HG03521 (cell line): ENCODE measurements around the gene SDSL.

Experiments used
- ATAC-seq: cut with Tn5 transposase; IDR thresholded peaks from one replicate; pipeline ENCODE4 v1.9.1; 2021; ENCODE audit warnings: mild to moderate bottlenecking, moderate library complexity; ENCODE audit not compliant: unreplicated experiment

The SDSL gene

DNA sequence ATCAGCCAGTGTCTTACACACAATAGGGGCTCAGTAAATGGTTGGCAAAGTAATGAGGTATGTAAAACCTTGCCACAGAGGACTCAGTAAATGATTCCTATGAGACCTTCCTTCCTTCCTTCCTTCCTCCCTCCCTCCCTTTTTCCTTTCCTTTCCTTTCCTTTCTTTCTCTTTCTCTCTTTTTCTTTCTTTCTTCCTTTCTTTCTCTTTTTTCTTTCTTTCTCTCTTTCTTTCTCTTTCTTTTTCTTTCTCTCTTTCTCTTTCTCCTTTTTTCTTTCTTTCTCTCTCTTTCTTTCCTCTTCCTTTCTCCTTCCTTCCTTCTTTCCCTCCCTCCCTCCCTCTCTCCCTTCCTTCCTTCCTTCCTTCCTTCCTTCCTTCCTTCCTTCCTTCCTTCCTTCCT, 26.0 kb upstream of the SDSL start:
- ATAC-seq = no peak

DNA sequence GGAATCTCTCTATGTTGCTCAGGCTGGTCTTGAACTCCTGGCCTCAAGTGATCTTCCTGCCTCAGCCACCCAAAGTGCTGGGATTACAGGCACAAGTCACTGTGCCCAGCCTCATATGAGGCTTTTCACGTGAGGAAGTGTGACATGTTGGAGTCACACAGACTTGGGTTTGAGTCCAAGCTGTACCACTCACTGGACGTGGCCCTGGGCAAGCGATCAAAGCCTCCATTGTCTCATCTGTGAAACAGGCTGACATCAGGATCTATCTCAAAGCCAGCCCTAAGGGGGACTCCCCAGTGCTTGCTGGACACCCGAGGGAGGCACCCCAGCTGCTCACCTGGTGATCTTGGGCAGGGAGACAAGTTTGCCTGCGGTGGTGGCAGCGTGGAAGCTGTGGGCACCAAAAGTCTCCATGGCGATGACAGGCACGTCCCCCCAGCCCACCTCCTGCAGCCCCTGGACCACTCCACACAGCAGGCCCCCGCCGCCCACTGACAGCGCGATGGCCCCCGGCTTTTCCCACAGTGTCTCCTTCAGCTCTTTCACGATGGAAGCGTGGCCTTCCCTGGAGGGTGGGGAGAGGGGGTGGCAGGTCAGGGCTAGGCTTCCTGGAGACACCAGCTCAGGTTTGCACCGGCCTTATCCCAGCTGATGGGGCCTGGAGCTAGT, 25.2 kb upstream of the SDSL start:
- ATAC-seq = no peak

DNA sequence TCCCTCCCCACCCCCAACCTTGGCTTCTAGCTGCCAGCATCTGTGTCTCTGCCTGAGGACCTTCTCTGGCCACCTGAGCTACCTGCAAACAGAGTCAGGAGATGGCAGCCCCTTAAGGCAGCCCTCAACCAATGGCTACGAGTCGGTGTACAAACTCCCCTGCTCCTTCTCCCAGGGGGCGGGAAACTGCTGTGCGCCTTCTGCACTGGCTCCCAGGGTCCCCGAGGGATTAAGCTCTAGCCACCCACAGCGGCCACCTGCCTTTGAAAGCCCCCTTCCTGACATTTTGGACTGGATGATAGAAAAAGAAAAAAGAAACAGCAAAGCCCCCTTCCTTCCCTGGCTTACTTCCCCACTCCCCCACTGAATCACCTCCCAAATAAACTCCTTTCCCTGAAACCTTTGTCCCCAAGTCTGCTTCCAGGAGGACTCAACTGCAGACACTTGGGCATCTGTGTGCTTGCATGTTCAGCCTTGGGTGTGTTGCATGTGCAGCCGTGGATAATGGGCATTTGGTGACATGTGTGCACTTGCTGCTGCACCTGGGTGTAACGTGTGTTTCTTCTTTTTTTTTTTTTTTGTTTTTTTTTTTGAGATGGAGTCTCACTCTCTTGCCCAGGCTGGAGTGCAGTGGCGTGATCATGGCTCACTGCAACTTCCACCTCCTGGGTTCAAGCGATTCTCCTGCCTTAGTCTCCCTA, 24.5 kb upstream of the SDSL start:
- no peak for ATAC-seq

DNA sequence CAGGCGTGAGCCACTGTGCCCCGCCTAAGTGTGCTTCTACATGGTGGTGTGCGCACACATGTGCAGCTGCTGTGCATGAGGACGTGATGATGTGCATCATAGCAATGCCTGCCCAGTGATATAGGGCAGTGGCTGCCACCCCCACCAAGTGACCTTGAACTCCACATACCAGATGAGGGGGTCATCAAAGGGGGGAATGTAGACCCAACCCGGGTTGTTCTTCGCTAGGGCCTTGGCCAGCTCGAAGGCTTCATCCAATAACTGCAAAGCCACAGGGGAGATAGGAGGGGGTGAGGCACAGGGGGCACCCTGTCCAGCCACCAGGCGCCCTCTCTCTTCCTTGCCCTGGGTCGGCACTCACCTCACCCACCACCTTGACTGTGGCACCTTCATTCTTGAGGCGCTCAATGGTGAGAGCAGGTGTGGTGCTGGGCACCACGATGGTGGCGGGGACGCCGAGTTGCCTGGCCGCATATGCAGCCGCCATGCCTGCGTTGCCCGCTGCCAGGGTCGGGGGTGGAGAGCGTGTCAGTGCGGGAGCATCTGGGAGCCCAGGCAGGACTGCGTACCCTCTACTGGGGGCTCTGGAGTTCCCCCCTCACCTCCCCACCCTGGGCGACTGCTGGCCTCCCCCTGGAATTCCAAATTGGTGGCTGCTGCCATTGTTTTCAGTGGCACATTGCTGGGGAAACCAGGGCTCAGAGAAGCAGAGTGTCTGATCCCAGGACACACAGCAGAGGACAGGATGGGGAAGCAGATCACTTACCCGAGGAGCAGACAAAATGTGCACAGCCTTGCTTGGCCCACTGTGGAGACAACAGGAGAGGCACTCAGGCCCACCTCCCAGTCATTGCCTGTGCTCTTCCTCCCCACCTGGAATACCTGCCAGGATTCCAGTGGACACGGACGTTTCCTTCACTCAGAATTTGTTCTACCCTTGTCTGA, 23.6 kb upstream of the SDSL start:
- ATAC-seq = no peak

DNA sequence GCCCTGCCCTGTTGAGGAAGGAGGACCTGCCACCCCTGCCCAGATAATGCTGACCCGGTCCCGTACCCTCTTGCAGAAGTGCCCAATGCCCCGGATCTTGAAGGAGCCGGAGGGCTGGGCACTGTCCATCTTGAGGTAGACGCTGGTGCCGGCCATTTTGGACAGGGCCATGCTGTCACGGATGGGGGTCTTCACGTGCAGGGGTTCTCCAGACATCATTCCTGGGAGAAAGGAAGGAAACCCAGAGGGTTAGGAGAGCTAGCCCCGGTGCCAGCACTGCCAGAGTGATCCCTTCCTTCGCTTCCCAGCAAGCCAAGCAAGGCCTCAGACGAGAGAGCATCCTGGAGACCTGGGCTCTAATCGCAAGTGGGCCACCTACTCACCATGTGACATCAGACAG, 22.7 kb upstream of the SDSL start:
- ATAC-seq = no peak

- no peak for ATAC-seq
Observed at GRCh38 chr12:113400362-113400761, 21.8 kb upstream of the SDSL start.

DNA sequence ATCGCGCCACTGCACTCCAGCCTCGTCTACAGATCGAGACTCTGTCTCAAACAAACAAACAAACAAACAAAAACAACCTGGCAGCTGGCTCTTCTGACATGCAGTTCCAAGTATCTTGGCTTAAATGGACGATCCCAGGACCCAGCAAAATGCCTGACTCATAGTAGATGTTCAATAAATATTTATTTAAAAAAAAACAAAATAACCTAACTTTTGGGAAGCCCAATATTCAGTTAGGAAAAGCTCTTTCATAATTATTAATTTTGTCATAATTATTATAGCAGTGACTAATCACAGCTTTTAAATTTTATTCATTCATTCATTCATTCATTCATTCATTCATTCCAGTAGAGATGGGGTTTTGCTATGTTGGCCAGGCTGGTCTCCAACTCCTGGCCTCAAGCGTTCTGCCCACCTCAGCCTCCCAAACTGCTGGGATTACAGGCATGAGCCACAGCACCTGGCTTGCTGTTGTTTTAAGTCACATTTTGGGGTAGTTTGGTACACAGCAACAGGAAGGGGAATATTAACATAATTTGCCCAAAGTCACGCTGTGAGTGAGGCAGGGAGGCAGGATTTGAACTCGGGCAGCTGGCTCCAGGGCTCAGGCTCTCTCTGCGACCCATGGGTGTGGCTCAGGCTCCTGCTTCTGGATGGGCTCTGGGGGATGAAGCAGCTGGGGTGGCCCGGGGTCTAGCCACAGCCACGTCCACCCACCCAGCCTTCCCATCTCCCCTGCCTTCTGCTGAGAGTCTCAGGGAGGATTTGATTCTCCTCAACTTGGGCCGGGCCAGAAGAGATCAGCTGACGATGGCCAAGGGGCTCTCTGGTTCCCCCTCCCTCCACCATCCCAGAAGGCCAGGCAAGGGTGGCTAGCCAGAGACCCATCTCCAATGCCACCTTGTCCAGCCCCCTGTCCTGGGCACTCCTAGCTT, 20.8 kb upstream of the SDSL start:
- ATAC-seq = no peak

DNA sequence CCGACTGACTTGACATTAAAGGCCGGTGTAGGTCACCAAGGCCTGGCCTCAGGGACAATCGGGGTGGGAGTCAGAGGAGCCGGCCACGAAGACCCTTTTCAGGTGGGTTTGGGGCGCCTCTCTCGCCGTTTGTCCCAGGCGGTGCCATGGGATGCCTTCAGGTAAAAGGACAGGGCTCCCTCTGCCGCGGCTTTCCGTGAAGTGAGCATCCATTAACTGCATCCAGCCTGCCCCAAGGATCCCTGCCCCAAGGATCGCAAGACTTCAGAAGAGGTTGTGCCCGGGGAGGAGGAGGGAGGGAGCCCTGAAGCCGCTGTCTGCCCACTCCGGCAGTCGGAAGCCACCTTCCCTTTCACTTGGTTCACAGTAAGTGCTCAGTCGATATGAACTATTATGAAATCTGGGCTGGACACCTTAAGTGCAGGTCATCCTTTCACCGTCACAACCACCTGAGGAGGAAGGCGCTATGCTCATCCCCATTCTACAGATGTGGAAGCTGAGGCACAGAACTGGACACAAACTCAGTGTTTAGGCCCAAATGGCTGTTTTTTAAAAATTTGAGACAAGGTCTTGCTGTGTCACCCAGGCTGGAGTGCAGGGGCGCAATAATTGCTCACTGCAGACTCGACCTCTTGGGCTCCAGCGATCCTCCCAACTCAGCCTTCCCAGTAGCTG, 19.5 kb upstream of the SDSL start:
- no peak for ATAC-seq

DNA sequence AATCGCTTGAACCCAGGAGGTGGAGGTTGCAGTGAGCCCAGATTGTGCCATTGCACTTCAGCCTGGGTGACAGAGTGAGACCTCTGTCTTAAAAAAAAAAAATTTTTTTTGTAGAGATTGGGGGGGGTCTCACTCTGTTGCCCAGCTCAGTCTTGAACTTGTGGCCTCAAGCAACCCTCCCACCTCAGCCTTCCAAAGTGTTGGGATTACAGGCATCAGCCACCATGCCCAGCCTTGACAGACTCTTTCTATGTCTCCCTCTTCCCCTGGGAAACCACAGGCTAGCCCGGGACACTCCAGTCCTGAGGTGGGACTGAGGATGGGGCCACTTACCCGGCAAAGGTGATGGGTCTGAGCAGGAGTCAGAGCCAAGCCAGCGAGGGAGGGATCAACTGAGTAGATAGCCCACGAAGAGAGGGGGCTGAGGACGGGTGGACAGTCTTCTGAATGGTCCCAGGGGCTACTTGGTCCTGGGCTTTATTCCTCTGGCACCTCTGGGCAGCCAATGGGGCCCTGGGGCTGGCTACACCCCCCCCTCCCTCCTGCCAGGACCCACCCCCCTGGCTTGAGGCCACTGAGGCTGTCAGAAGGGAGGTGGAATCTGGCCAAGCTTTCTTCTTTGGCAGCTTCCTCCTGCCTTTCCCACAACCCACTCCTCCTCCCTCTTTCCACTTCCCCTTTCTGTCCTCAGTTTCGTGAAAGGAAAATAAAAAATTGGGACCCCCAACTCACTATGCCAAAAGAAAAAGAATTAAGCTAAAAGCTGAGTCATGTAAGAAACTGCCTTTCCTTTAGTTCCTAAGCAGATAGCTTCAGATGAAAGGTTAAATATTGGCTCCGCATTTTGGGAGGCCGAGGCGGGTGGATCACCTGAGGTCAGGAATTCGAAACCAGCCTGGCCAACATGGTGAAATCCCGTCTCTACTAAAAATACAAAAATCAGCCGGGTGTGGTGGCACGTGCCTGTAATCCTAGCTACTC, 18.5 kb upstream of the SDSL start, which contains the start of gene SDS:
TSS of gene SDS (minus strand) at position 453 of the 981 bp plus-strand sequence. CDS start 4,179 bp downstream, outside the sequence.
- no peak for ATAC-seq

DNA sequence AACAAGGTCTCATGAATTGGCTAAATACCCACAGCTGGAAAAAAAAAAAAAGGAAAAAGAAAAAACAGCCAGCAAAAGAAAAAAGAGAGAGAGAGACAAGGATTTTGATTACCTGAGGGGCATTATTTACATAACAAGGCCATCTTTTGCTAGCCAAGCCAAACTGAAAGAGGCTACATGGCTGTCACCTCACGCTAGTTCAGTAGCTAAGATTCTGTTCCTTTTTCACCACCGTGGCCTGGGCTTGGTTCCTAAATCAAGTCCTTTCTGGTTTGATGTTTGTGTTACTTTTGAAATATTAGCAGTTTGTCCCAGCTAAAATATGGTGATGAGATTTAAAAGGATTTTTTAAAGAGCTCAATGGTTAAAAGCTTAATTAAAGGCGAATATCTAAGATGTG, 16.5 kb upstream of the SDSL start:
- ATAC-seq = no peak

- no peak for ATAC-seq
Observed at GRCh38 chr12:113407931-113408600, 14.1 kb upstream of the SDSL start.

- no peak for ATAC-seq
Observed at GRCh38 chr12:113408756-113409298, 13.4 kb upstream of the SDSL start.

- no peak for ATAC-seq
Observed at GRCh38 chr12:113409462-113410124, 12.6 kb upstream of the SDSL start.

GRCh38 chr12:113413488-113413939, 8.7 kb upstream of the SDSL start:
- no peak for ATAC-seq

DNA sequence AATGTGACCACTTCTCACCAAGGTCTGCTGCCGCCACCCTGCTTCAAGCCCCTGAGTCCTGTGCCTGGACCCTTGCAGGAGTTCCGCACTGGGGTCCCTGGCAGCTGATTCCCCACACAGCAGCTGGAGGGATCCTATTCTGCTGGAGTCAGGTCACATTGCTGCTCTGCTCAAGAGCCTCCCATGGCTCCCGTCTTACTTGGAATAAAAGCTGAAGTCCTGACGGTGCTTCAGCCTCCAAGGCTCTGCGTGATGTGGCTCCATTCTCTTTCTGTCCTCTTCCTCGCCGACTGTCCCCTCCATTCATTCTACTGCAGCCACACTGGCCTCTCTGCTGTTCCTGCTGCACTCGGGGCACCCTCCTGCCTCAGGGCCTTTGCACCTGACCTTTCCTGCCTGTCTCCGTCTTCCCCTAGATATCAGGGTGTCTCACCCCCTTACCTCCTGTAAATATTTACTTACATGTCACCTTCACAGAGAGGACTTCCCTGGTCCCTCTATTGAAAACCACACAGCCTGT, 7.6 kb upstream of the SDSL start:
- ATAC-seq = no peak

DNA sequence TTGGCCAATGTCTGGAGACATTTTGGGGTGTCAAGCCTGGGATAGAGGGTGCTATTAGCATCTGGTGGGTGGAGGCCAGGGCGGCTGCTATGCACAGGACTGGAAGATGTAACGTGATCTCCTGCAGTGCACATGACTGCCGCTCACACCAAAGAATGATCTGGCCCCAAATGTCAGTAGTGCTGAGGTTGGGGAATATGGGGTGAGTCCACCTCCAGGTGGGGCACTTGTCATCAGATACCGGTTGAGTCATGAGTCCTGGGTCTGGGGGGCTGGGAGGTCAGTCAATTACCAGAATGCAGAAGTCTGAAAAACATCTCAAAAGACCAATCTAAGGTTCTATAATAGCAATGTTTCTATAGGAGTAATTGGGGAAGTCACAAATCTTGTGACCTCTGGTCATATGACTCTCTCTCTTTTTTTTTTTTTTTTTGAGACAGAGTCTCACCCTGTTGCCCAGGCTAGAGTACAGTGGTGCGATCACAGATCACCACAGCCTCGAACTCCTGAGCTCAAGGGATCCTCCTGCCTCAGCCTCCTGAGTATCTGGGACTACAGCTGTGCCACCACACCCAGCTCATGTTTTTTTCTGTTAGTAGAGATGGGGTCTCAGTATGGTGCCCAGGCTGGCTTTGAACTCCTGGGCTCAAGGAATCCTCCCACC, 6.0 kb upstream of the SDSL start:
- ATAC-seq = no peak
